Mesodermal cell (in vitro differentiated cells): ENCODE results near the gene MIA.
A peak's percentile ranks its signal among the peaks of the same experiment; 100 is the strongest.

Experiments used
- H3K27ac ChIP-seq: 2 replicates; pipeline ENCODE4 v1.7.0; 2013; ENCODE audit warnings: mild to moderate bottlenecking, low read depth, low read length, moderate library complexity; ENCODE audit not compliant: severe bottlenecking
- H3K36me3 ChIP-seq: 2 replicates; pipeline ENCODE4 v1.7.1; 2013; ENCODE audit warnings: mild to moderate bottlenecking, low read length, moderate library complexity; ENCODE audit not compliant: control insufficient read depth, insufficient read depth
- H3K4me1 ChIP-seq: one replicate; pipeline ENCODE4 v1.7.1; 2013; ENCODE audit warnings: mild to moderate bottlenecking, low read length; ENCODE audit not compliant: insufficient read depth, control insufficient read depth, poor library complexity, severe bottlenecking
- H3K4me3 ChIP-seq: 2 replicates; pipeline ENCODE4 v1.7.0; 2013; ENCODE audit warnings: low read length, control low read depth, mild to moderate bottlenecking; ENCODE audit not compliant: insufficient read depth, poor library complexity, severe bottlenecking; ENCODE audit errors: extremely low read depth
- H3K9me3 ChIP-seq: 2 replicates; pipeline ENCODE4 v1.7.1; 2013; ENCODE audit warnings: mild to moderate bottlenecking, low read length, moderate library complexity; ENCODE audit not compliant: control insufficient read depth
- WGBS, 2 experiments: methylation state at CpG; one replicate each; pipeline ENCODE4 v1.1.5; 2013; ENCODE audit warnings: missing lambda C conversion rate in 2 of 2; ENCODE audit not compliant: insufficient coverage in 2 of 2; 5-methylcytosine and 5-hydroxymethylcytosine counted together

The MIA gene

GRCh38 chr19:40750058-40750873 is 25.1 kb upstream of the MIA start, which contains the start of gene ACTMAP:
ACTMAP (minus strand) TSS chr19:40750477; CDS start chr19:40749803, 674 bp downstream.
- Histone ChIP-seq H3K4me3 (peak within 1 kb of the TSS; percentile 92), H3K9me3 (no peaks in the 10 kb centered on the region), H3K4me1 (peaks cover 28% of the 10 kb centered on the region), H3K27ac (peak within 1 kb of the TSS; percentile 96), H3K36me3 (peaks cover 36% of the 10 kb centered on the region)
- 0 to 2% methylated on average over 37 to 42 of the region's 43 CpGs for WGBS, 2 experiments

GRCh38 chr19:40750874-40751537 is 24.3 kb upstream of the MIA start, which contains the start of gene SNRPA:
SNRPA (plus strand) TSS chr19:40751203; CDS start chr19:40751409, 206 bp downstream.
- WGBS, 2 experiments, result 0% methylated on average over 42 to 43 of the region's 46 CpGs

GRCh38 chr19:40752257-40752781 is 23.0 kb upstream of the MIA start:
- H3K36me3 ChIP-seq, result peaks cover 57% of the 10 kb centered on the region

More at GRCh38 chr19:40750874-40751537, 24.3 kb upstream of the MIA start, which contains the start of gene SNRPA:
- no peaks in the 10 kb centered on the region for H3K9me3 ChIP-seq
- H3K4me1 ChIP-seq, result peaks cover 27% of the 10 kb centered on the region
- H3K36me3 ChIP-seq, result peaks cover 44% of the 10 kb centered on the region
- peak within 1 kb of the TSS; percentile 92 for H3K4me3 ChIP-seq
- H3K27ac ChIP-seq, result peak within 1 kb of the TSS; percentile 96

GRCh38 chr19:40754611-40755247 is 20.6 kb upstream of the MIA start:
- H3K36me3 ChIP-seq, result peaks cover 71% of the 10 kb centered on the region
- no peak overlapping the region for H3K27ac ChIP-seq
- H3K4me3 ChIP-seq, result no peak overlapping the region
- WGBS, 2 experiments, result 92 to 100% methylated on average over 4 to 7 of the region's 9 CpGs
- peaks cover 26% of the 10 kb centered on the region for H3K4me1 ChIP-seq
- H3K9me3 ChIP-seq, result no peaks in the 10 kb centered on the region

More at GRCh38 chr19:40752257-40752781, 23.0 kb upstream of the MIA start:
- Histone ChIP-seq H3K9me3 (no peaks in the 10 kb centered on the region), H3K4me3 (peak overlapping the region; percentile 92), H3K4me1 (peaks cover 36% of the 10 kb centered on the region), H3K27ac (peak overlapping the region; percentile 23)
- 66 to 71% methylated on average over 8 of the region's 12 CpGs for WGBS, 2 experiments

GRCh38 chr19:40755248-40755624 is 20.1 kb upstream of the MIA start:
- peaks cover 76% of the 10 kb centered on the region for H3K36me3 ChIP-seq
- H3K4me1 ChIP-seq, result peaks cover 23% of the 10 kb centered on the region
- H3K4me3 ChIP-seq, result no peak overlapping the region
- H3K9me3 ChIP-seq, result no peaks in the 10 kb centered on the region
- no peak overlapping the region for H3K27ac ChIP-seq
- WGBS, 2 experiments, result 100% methylated on average over 1 to 2 of the region's 3 CpGs

GRCh38 chr19:40755791-40756190 is 19.5 kb upstream of the MIA start:
- H3K27ac ChIP-seq, result no peak overlapping the region
- H3K9me3 ChIP-seq, result no peaks in the 10 kb centered on the region
- peaks cover 23% of the 10 kb centered on the region for H3K4me1 ChIP-seq
- H3K36me3 ChIP-seq, result peaks cover 81% of the 10 kb centered on the region
- no peak overlapping the region for H3K4me3 ChIP-seq
- WGBS, 2 experiments, result 95 to 100% methylated on average over 4 to 6 of the region's 8 CpGs

- no peak overlapping the region for H3K27ac ChIP-seq
- H3K36me3 ChIP-seq, result peaks cover 89% of the 10 kb centered on the region
- H3K4me3 ChIP-seq, result no peak overlapping the region
- WGBS, 2 experiments, result 94 to 97% methylated on average over 7 to 10 of the region's 11 CpGs
- no peaks in the 10 kb centered on the region for H3K9me3 ChIP-seq
- H3K4me1 ChIP-seq, result peaks cover 23% of the 10 kb centered on the region
Observed at GRCh38 chr19:40756502-40757110, 18.7 kb upstream of the MIA start.

GRCh38 chr19:40758491-40758890 is 16.8 kb upstream of the MIA start:
- Histone ChIP-seq H3K36me3 (peaks cover 92% of the 10 kb centered on the region), H3K27ac (no peak overlapping the region), H3K9me3 (no peaks in the 10 kb centered on the region), H3K4me3 (no peak overlapping the region), H3K4me1 (peaks cover 23% of the 10 kb centered on the region)
- 100% methylated on average over 3 of the region's 3 CpGs; no CpG with 5 or more reads in 1 of the 2 experiments for WGBS, 2 experiments

- WGBS, 2 experiments, result 97 to 99% methylated on average over 8 to 12 of the region's 13 CpGs
- H3K36me3 ChIP-seq, result peaks cover 93% of the 10 kb centered on the region
- H3K4me1 ChIP-seq, result peaks cover 20% of the 10 kb centered on the region
- H3K4me3 ChIP-seq, result no peak overlapping the region
- no peak overlapping the region for H3K27ac ChIP-seq
- no peaks in the 10 kb centered on the region for H3K9me3 ChIP-seq
Observed at GRCh38 chr19:40759352-40759751, 16.0 kb upstream of the MIA start.
